Hepatocyte (in vitro differentiated cells): ENCODE measurements around the gene TTC23. TPM values are rescaled to one million over a fixed set of nuclear protein-coding genes. Genes with fewer than 3 reads are reported as not detected.
A peak's percentile ranks its signal among the peaks of the same experiment; 100 is the strongest.

Experiments used
- DNase-seq: peaks from one replicate; pipeline ENCODE4 v3.0.0-alpha.2; 2016; ENCODE audit warnings: low spot score
- H2AFZ ChIP-seq: fragments of 200-600 bp; sonication (generic); 2 replicates; pipeline ENCODE4 v1.6.0; 2016; ENCODE audit warnings: antibody characterized with exemption, mild to moderate bottlenecking
- H3K27ac ChIP-seq: fragments of 200-600 bp; sonication (generic); 2 replicates; pipeline ENCODE4 v1.5.1; 2016; ENCODE audit warnings: mild to moderate bottlenecking
- H3K27me3 ChIP-seq: fragments of 200-600 bp; sonication (generic); 2 replicates; pipeline ENCODE4 v1.6.1; 2016
- H3K36me3 ChIP-seq: fragments of 200-600 bp; sonication (generic); replicated peaks from 2 replicates; pipeline ENCODE4 v1.5.1; 2016; ENCODE audit warnings: low read depth; ENCODE audit not compliant: insufficient read depth
- H3K4me1 ChIP-seq: fragments of 200-600 bp; sonication (generic); 2 replicates; pipeline ENCODE4 v1.5.1; 2016; ENCODE audit warnings: mild to moderate bottlenecking, moderate library complexity; ENCODE audit not compliant: insufficient read depth
- H3K4me2 ChIP-seq: fragments of 200-600 bp; sonication (generic); 2 replicates; pipeline ENCODE4 v1.6.0; 2016
- H3K4me3 ChIP-seq: fragments of 200-600 bp; sonication (generic); 2 replicates; pipeline ENCODE4 v1.5.1; 2016; ENCODE audit warnings: mild to moderate bottlenecking
- H3K79me2 ChIP-seq: fragments of 200-600 bp; sonication (generic); 2 replicates; pipeline ENCODE4 v1.6.0; 2017; ENCODE audit warnings: mild to moderate bottlenecking
- H3K9me2 ChIP-seq: fragments of 200-600 bp; sonication (generic); replicated peaks from 2 replicates; pipeline ENCODE4 v1.6.0; 2017; ENCODE audit warnings: mild to moderate bottlenecking; ENCODE audit not compliant: insufficient read depth
- H3K9me3 ChIP-seq: fragments of 200-600 bp; sonication (generic); 2 replicates; pipeline ENCODE4 v1.5.1; 2016; ENCODE audit warnings: low read depth, mild to moderate bottlenecking
- H4K20me1 ChIP-seq: fragments of 200-600 bp; sonication (generic); 2 replicates; pipeline ENCODE4 v1.6.0; 2016; ENCODE audit warnings: mild to moderate bottlenecking; ENCODE audit not compliant: insufficient read depth, poor library complexity, severe bottlenecking
- EZH2 ChIP-seq: fragments of 200-600 bp; sonication (generic); IDR thresholded peaks from 2 replicates; pipeline ENCODE4 v1.6.1; 2016; ENCODE audit warnings: antibody characterized with exemption, mild to moderate bottlenecking, borderline replicate concordance
- EZH2phosphoT487 ChIP-seq: fragments of 200-600 bp; sonication (generic); IDR thresholded peaks from one replicate; pipeline ENCODE4 v1.6.1; 2018; ENCODE audit warnings: antibody characterized with exemption, mild to moderate bottlenecking, low read depth, moderate library complexity; ENCODE audit not compliant: unreplicated experiment, severe bottlenecking
- WGBS: methylation state at CpG from one replicate; pipeline ENCODE4 v1.1.6; 2016; ENCODE audit warnings: low lambda C conversion rate; ENCODE audit errors: missing lambda C conversion rate; 5-methylcytosine and 5-hydroxymethylcytosine counted together
- polyA plus RNA-seq: library from polyadenylated mRNA; unstranded; fragments of >200 nt; fragmentation: Nextera tagmentation; extraction: Ambion mirVana; gene quantifications from 2 replicates; pipeline ENCODE4 v1.2.1, GENCODE V29; 2016
- total RNA-seq: library from RNA; depleted of rRNA; stranded (reverse); fragments of >200 nt; gene quantifications from 2 replicates; pipeline ENCODE4 v1.2.3, GENCODE V29; 2014
- TF ChIP-seq, protein P1 (sequence below): fragments of 200-600 bp; sonication (generic); IDR thresholded peaks from 2 replicates; pipeline ENCODE4 v1.5.1; 2016; ENCODE audit warnings: antibody characterized with exemption, mild to moderate bottlenecking; ENCODE audit not compliant: poor library complexity

Gene TTC23
- total and polyA plus RNA-seq, 2 experiments from 2014 or later = 31.3 to 46.3 TPM

DNA sequence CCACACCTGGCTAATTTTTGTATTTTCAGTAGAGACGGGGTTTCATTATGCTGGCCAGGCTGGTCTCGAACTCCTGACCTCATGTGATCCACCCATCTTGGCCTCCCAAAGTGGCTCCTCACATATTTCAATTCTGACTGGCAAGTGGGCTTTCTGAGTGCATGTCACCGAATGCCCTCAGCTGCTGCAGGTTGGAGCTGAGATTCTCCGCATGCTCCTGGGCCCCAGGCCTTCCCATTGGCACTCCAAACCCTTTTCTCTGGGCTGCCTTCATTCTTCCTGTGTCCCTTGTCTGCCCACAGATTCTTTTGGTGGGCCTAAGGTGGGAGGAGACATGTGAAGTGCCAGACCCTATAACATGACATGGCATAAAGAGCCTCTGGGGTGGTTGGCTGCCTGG is 77.2 kb downstream of the TTC23 start:
- DNase-seq = no peak
- H3K27ac ChIP-seq = no peak overlapping the region
- H3K9me2 ChIP-seq = no peaks in the 10 kb centered on the region
- H3K4me1 ChIP-seq = peaks cover 11% of the 10 kb centered on the region
- no peak overlapping the region for H2AFZ ChIP-seq
- H3K4me2 ChIP-seq = no peak overlapping the region
- H3K9me3 ChIP-seq = no peaks in the 10 kb centered on the region
- 91% methylated on average over 4 of the region's 4 CpGs for WGBS
- TF ChIP-seq, protein P1, sequence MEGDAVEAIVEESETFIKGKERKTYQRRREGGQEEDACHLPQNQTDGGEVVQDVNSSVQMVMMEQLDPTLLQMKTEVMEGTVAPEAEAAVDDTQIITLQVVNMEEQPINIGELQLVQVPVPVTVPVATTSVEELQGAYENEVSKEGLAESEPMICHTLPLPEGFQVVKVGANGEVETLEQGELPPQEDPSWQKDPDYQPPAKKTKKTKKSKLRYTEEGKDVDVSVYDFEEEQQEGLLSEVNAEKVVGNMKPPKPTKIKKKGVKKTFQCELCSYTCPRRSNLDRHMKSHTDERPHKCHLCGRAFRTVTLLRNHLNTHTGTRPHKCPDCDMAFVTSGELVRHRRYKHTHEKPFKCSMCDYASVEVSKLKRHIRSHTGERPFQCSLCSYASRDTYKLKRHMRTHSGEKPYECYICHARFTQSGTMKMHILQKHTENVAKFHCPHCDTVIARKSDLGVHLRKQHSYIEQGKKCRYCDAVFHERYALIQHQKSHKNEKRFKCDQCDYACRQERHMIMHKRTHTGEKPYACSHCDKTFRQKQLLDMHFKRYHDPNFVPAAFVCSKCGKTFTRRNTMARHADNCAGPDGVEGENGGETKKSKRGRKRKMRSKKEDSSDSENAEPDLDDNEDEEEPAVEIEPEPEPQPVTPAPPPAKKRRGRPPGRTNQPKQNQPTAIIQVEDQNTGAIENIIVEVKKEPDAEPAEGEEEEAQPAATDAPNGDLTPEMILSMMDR = no peak
- no peak for TF ChIP-seq EZH2
- no peak for TF ChIP-seq EZH2phosphoT487
- no peak overlapping the region for H3K4me3 ChIP-seq
- H4K20me1 ChIP-seq = no peaks in the 10 kb centered on the region
- H3K27me3 ChIP-seq = no peaks in the 10 kb centered on the region
- no peaks in the 10 kb centered on the region for H3K79me2 ChIP-seq
- H3K36me3 ChIP-seq = no peaks in the 10 kb centered on the region

DNA sequence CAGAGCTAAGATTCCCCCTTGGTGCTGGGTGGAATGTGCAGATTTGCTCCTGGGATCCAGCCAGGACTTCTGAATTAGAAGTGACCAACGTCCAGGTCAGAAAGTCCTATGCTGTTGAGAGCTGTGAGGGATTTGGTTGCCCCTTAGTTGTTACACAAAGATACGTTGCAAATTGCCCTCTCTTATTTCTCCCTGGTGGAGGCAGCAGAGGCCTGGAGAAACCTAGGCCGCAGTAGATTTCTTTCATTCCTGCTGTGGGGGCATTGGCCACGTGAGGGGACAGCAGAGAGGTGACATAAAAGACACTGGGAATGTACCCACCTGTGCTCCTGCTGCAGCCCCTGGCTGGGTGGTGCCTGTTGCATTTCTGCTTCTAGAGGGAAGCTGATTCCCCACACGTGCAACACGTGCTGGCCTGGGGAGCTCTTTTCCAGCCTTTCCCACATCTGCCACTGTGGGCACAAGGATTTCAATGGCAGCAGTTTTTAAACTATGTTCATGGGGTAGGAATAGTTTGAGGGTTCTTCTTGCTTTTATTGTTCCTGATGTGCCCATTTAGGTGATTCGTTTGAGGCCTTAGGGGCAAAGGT is 78.8 kb downstream of the TTC23 start:
- Histone ChIP-seq H2AFZ (no peak overlapping the region), H3K27ac (peak overlapping the region; percentile 28), H3K27me3 (no peaks in the 10 kb centered on the region), H3K79me2 (no peaks in the 10 kb centered on the region), H3K4me2 (no peak overlapping the region), H3K36me3 (no peaks in the 10 kb centered on the region), H3K9me2 (no peaks in the 10 kb centered on the region), H4K20me1 (no peaks in the 10 kb centered on the region), H3K9me3 (no peaks in the 10 kb centered on the region), H3K4me1 (peaks cover 11% of the 10 kb centered on the region), H3K4me3 (no peak overlapping the region)
- TF ChIP-seq, protein P1 = no peak
- no peak for TF ChIP-seq EZH2phosphoT487
- no peak for TF ChIP-seq EZH2
- WGBS = 81% methylated on average over 7 of the region's 7 CpGs
- DNase-seq = no peak

DNA sequence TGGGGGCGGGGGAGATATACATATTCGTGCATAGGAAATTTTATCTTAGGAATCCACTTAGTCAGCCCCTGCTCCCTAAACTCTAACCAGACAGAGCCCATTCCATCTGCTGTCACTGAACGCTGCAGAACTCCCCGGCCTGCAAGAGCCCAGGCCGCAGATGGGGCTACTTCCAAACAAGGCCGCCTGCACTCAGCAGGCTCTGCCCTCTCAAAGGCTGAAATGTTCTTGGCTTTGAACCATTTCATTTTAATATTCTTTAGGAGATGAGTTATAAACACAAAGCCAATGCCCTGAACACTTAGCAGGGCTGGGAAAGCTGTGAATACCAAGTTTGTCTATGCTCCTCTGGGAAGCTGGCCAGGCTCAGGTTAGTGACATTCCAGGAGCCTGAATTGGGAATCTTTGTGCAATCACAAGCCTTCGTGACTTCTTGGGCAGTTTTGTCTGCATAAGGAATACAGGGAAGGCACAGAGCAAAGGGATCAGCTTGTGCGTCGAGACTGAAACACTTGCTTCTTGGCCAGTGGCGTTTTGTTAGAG is 79.5 kb downstream of the TTC23 start:
- Histone ChIP-seq H4K20me1 (no peaks in the 10 kb centered on the region), H3K79me2 (no peaks in the 10 kb centered on the region), H3K36me3 (no peaks in the 10 kb centered on the region), H3K9me2 (no peaks in the 10 kb centered on the region), H3K27me3 (no peaks in the 10 kb centered on the region), H3K4me2 (peak overlapping the region; percentile 42), H3K27ac (peak overlapping the region; percentile 28), H3K9me3 (no peaks in the 10 kb centered on the region), H2AFZ (no peak overlapping the region), H3K4me1 (peaks cover 7% of the 10 kb centered on the region), H3K4me3 (no peak overlapping the region)
- peak; percentile 48 for DNase-seq
- TF ChIP-seq, protein P1 = no peak
- no peak for TF ChIP-seq EZH2phosphoT487
- no peak for TF ChIP-seq EZH2
- WGBS = 69% methylated on average over 10 of the region's 10 CpGs
